Left lobe of liver (tissue), 2 donors: ENCODE data around the gene PPM1M. TPM values are rescaled to one million over a fixed set of nuclear protein-coding genes. Genes with fewer than 3 reads are reported as not detected.

Experiments
- ATAC-seq: fragments of 200-7000 bp; cut with Tn5 transposase; one replicate; pipeline ENCODE4 v1.9.1; 2020; ENCODE audit warnings: mild to moderate bottlenecking, moderate library complexity
- DNase-seq: peaks from one replicate; pipeline ENCODE4 v3.0.0-alpha.2; 2020; ENCODE audit warnings: low spot score
- total RNA-seq: library from RNA; stranded (reverse); gene quantifications from one replicate; pipeline ENCODE4 v1.2.1, GENCODE V29; 2021
- donor health status: DM: no; HTN: no; CAD: no; lungs with moderate emphysema.
- donor health status: DM: no; HTN: yes; CAD: no.

The PPM1M gene
- total RNA-seq, 1 donor from 2014 or later: 4.2 TPM

GRCh38 chr3:52229656-52230055, 15.9 kb upstream of the PPM1M start:
- DNase-seq (no peak), ATAC-seq (no peak)

- DNase-seq (no peak), ATAC-seq (no peak)
Measured at GRCh38 chr3:52230461-52230860, 15.1 kb upstream of the PPM1M start.

DNA sequence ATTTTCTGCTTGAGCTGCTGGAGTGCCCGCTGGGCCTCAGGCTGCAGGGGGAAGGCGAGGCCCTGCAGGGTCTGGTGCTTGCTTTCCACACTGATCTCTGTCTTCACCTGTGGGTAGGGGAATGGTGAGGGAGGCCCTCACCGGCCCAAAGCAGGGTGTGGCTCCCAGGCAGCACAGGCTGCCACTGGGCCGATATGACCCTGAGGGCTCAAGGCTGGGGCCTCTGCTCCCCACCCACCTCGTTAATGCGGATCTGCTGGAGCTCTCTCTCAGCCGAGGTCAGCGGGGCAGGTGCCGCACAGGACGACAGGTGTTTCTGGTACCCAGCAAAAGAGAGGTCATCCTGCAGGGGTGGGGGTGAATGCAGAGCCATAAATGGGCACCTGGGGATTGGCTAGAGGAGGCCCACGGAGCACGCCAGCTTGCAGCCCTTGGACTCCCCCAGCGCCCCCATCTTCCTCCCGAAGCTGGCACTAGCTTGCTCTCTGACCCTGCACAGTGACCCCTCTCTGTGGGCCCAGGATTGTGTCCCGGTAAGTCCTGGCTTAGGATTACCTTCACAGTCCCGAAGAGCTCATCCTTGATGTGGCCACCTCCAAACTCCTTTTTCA, 14.6 kb upstream of the PPM1M start:
- no peak for ATAC-seq
- no peak for DNase-seq

DNA sequence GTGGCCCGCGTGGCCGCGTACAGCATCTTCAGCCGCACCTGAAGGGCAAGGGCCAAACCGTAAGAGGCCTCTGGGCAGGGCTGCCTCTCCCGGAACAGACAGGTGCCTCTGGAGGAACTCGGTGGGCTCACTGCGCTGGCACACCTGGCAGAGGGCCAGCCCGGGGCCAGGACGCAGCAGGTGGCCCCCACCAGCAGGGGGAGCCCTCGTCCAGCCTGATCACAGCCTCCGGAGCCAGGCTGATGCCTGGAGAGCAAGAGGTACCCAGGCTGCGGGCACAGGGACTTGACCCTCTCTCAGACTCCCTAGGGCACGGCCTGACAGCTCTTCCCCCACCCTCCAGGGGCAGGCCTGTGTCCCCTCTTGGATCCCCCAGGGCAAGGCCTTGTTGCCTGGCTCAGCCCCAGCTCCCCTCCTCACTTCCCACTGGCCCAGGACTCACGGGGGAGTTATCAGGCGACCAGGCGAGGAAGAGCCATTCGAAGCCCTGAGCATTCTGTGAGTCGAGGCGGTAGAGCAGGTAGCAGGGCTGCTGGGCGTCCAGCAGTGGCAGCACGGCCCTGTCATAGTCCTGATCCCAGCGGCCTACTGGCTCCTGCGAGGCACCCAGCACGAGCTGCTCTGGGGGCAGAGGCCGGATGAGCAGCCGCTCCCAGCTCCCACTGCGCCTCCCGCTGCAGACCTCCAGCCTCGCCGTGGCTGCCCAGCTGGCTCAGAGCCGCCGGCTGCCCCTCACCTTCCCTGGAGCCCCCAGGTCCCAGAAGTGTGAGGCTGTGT, 13.9 kb upstream of the PPM1M start:
- ATAC-seq: peak; percentile 71
- peak; percentile 88 for DNase-seq

GRCh38 chr3:52232279-52233107, 13.1 kb upstream of the PPM1M start:
- no peak for DNase-seq
- ATAC-seq: no peak

GRCh38 chr3:52233108-52233591, 12.4 kb upstream of the PPM1M start:
- DNase-seq: no peak

DNA sequence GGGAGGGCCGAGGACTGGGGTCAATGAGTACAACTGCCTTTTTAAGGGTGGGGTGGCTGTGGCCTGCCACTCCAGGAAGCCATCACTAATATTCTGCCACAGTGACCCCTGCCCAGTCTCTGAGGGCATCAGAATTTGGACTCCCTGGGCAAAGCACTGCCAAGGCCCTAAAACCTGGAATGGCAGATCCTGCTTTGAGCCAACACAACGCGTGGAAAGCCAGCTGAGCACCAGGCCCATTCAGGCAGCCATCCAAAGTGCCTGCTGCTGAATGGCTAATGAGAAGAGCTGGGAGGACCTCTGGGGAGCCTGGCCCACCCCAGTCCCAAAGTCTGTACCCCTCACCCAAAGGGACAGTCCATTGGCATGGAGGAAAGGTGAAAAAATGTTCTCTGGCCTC, 11.6 kb upstream of the PPM1M start:
- DNase-seq (peak; percentile 92), ATAC-seq (peak; percentile 64)

More at GRCh38 chr3:52233108-52233591, 12.4 kb upstream of the PPM1M start:
- peak; percentile 40 for ATAC-seq

GRCh38 chr3:52234516-52235447, 10.8 kb upstream of the PPM1M start:
- DNase-seq: no peak
- ATAC-seq: no peak

DNA sequence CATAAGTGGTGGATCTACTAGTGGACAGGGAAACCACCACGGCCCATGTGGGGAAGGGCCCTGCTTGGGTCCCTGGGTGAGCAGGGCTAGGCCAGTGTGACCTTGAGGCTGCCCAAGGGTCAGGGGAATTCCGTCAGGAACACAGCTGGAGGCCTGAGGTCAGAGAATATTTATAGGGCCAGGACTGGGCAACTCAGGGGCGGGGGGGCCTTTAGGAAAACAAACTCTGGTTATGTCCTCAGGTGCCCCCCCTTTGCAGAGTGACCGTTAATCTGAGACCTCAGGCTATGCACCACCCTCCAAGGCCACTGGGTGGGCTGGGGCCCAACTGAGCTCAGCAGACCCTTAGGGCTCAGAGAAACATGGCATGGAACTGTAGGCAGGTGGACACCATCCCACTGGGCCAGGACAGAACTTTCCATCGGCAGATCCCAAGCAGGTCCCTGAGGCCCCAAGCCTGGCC, 9.1 kb upstream of the PPM1M start:
- DNase-seq (no peak), ATAC-seq (no peak)

DNA sequence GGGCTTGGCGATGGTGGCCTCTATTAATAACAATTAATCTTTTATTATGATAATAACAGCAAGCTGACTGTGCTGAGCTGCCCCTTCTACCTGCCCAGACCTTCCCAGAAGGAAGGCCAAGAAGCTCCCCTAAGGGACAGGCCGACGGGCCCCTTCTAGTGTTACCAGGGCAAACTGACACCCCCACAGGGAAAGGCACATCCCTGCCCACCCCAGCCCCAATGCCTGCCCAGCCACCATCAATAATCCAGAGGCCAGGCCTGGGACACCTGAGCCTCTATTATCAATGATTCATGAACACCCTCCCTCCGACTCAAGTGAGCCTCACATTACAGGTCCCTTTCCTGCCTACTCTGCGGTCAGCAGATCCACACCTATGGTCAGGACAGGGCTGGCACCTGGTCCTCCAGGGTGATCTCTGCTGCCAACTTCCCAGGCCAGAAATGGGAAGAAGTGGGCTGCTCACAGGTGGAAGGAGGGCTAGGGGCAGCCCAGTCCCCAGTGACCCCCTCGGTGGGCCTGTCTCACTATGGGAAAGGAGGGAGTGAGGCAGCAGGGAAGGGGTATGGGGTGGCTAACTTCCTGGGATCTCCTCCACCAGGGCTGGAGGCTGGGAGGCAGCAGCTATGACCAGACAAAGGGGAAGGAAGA, 8.4 kb upstream of the PPM1M start:
- DNase-seq: no peak
- no peak for ATAC-seq

DNA sequence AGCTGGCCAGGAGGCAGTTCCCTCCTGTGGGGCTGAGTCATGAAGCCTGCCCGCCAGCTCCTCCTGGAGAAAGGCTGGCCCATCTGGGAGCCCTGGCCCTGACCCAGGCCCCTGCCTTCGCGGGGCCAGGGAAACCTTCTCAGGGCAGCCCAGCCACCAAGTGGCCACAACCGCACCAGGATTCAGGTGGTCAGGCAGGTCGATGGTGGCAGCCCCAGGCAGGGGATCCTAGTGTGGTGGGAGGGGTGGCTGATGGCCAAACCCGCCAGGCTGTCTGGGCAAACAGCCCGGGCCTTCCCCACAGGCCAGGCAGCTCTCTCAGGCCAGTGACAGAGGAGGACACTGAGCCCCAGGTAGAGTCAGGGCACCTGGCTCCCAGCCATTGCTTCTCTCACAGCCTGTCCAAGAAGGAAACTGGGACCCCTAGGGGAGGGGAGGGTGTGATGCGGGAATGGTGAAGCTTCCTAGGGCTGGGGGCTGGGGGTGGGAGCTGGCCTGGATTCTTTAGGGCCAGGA, 7.8 kb upstream of the PPM1M start:
- DNase-seq: peak; percentile 81
- peak; percentile 39 for ATAC-seq

GRCh38 chr3:52238193-52238760, 7.3 kb upstream of the PPM1M start:
- peak; percentile 18 for ATAC-seq
- DNase-seq: no peak

- DNase-seq (peak; percentile 80), ATAC-seq (peak; percentile 79)
Measured at GRCh38 chr3:52238761-52239701, 6.5 kb upstream of the PPM1M start, which contains the start of gene TWF2. Gene TWF2, minus strand, starts transcription at chr3:52239158. Its CDS starts 142 bp downstream, at chr3:52239016.

GRCh38 chr3:52240059-52240885, 5.3 kb upstream of the PPM1M start:
- DNase-seq (no peak), ATAC-seq (peak; percentile 44)

GRCh38 chr3:52240886-52241370, 4.6 kb upstream of the PPM1M start:
- ATAC-seq (no peak), DNase-seq (no peak)

DNA sequence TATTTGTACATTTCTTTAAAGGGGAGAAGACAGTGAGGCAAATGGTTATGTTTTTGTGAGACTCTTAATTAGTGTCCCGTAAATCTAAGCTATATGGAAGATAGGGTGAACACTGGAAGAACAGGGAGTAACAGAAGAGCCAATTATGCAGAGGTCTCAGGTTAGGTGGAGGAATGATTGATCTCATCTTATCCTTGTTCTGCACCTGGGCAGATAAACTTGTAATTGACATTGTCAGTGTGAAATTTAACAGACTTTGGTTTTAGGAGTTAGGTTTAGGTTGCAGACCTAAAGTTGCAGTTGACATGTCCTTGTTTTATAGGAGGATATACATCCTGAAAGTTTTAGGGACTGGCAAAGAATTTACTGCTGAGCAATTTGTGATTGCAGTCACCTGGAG, 3.5 kb upstream of the PPM1M start:
- DNase-seq (no peak), ATAC-seq (no peak)
